GM23338 (cell line): ENCODE data around the gene MED16. TPM values are rescaled to one million over a fixed set of nuclear protein-coding genes. Genes with fewer than 3 reads are reported as not detected.

Experiments used
- ATAC-seq: fragments of 200-7000 bp; cut with Tn5 transposase; 3 replicates; pipeline ENCODE4 v1.9.1; 2020
- DNase-seq: peaks from one replicate; pipeline ENCODE4 v3.0.0-alpha.2; 2015; ENCODE audit warnings: low spot score
- H2AFZ ChIP-seq: fragments of 200-600 bp; sonication (generic); 2 replicates; pipeline ENCODE4 v1.8.0; 2016; ENCODE audit warnings: antibody characterized with exemption, mild to moderate bottlenecking, moderate library complexity
- H3F3A ChIP-seq: fragments of 200-600 bp; sonication (generic); replicated peaks from 2 replicates; pipeline ENCODE4 v1.8.0; 2017; ENCODE audit warnings: antibody characterized with exemption, mixed run types, low read depth
- H3K27ac ChIP-seq: fragments of 200-600 bp; sonication (generic); 2 replicates; pipeline ENCODE4 v1.6.1; 2016; ENCODE audit warnings: low read depth
- H3K27me3 ChIP-seq: fragments of 200-600 bp; sonication (generic); 2 replicates; pipeline ENCODE4 v1.8.0; 2016; ENCODE audit warnings: mild to moderate bottlenecking, mixed run types, moderate library complexity; ENCODE audit not compliant: insufficient read depth
- H3K36me3 ChIP-seq: fragments of 200-600 bp; sonication (generic); 2 replicates; pipeline ENCODE4 v1.8.0; 2016; ENCODE audit warnings: mild to moderate bottlenecking; ENCODE audit not compliant: insufficient read depth
- H3K4me1 ChIP-seq: fragments of 200-600 bp; sonication (generic); 2 replicates; pipeline ENCODE4 v1.8.0; 2016; ENCODE audit warnings: mild to moderate bottlenecking, moderate library complexity; ENCODE audit not compliant: insufficient read depth
- H3K4me2 ChIP-seq: fragments of 200-600 bp; sonication (generic); 2 replicates; pipeline ENCODE4 v1.7.1; 2017; ENCODE audit warnings: mixed run types
- H3K4me3 ChIP-seq: fragments of 200-600 bp; sonication (generic); 2 replicates; pipeline ENCODE4 v1.6.1; 2016; ENCODE audit warnings: mixed run types
- H3K79me2 ChIP-seq: fragments of 200-600 bp; sonication (generic); replicated peaks from 2 replicates; pipeline ENCODE4 v1.8.0; 2017; ENCODE audit warnings: mild to moderate bottlenecking; ENCODE audit not compliant: insufficient read depth
- H3K9me2 ChIP-seq: fragments of 200-600 bp; sonication (generic); 2 replicates; pipeline ENCODE4 v1.8.0; 2017; ENCODE audit not compliant: insufficient read depth
- H4K20me1 ChIP-seq: fragments of 200-600 bp; sonication (generic); replicated peaks from 2 replicates; pipeline ENCODE4 v1.8.0; 2017; ENCODE audit warnings: mild to moderate bottlenecking; ENCODE audit not compliant: insufficient read depth
- H3K27ac Mint-ChIP-seq: 2 replicates; pipeline ENCODE4 v1.8.0; 2020; ENCODE audit warnings: inconsistent platforms, mild to moderate bottlenecking, moderate library complexity, mixed read lengths
- H3K27me3 Mint-ChIP-seq: 3 replicates; pipeline ENCODE4 v1.8.0; 2022; ENCODE audit warnings: low read depth, mild to moderate bottlenecking, moderate library complexity, mixed read lengths, inconsistent platforms; ENCODE audit not compliant: insufficient read depth, poor library complexity
- H3K36me3 Mint-ChIP-seq: 3 replicates; pipeline ENCODE4 v1.8.0; 2021; ENCODE audit warnings: low read depth, mild to moderate bottlenecking, inconsistent platforms, moderate library complexity, mixed read lengths
- H3K4me1 Mint-ChIP-seq: 3 replicates; pipeline ENCODE4 v1.8.0; 2020; ENCODE audit warnings: mild to moderate bottlenecking, inconsistent platforms, mixed read lengths
- H3K4me3 Mint-ChIP-seq: 3 replicates; pipeline ENCODE4 v1.8.0; 2021; ENCODE audit warnings: moderate library complexity, mild to moderate bottlenecking, inconsistent platforms, mixed read lengths
- H3K9me3 Mint-ChIP-seq: 3 replicates; pipeline ENCODE4 v1.8.0; 2020; ENCODE audit warnings: moderate library complexity, mild to moderate bottlenecking, inconsistent platforms, mixed read lengths
- CREB1 ChIP-seq: fragments of 250-450 bp; sonication (Bioruptor Pico); IDR thresholded peaks from 2 replicates; pipeline ENCODE4 v1.5.0; 2020; ENCODE audit warnings: low read depth, mild to moderate bottlenecking, moderate library complexity
- CTCF ChIP-seq, 2 experiments: fragments of 200-600 bp in 1 of 2; sonication (generic) in 1 of 2; conservative IDR thresholded peaks; 2 replicates each; pipeline versions ENCODE4 v1.5.1 to v1.6.1; 2016 to 2017; ENCODE audit warnings: antibody characterized with exemption in 2 of 2, low read depth in 2 of 2, mild to moderate bottlenecking in 2 of 2, moderate library complexity in 1 of 2
- EZH2phosphoT487 ChIP-seq: fragments of 200-600 bp; sonication (generic); IDR thresholded peaks from one replicate; pipeline ENCODE4 v1.8.1; 2018; ENCODE audit warnings: antibody characterized with exemption; ENCODE audit not compliant: unreplicated experiment
- POLR2AphosphoS5 ChIP-seq: IDR thresholded peaks from 2 replicates; pipeline ENCODE4 v1.6.1; 2016; ENCODE audit warnings: antibody characterized with exemption, low read depth
- REST ChIP-seq: IDR thresholded peaks from one replicate; pipeline ENCODE4 v1.6.1; 2018; ENCODE audit warnings: antibody characterized with exemption; ENCODE audit not compliant: unreplicated experiment
- ZNF114 ChIP-seq: fragments of 250-450 bp; sonication (Bioruptor Pico); IDR thresholded peaks from 2 replicates; pipeline ENCODE4 v1.5.0; 2020; ENCODE audit warnings: mild to moderate bottlenecking, moderate library complexity
- polyA plus RNA-seq: library from polyadenylated mRNA; unstranded; fragments of >200 nt; fragmentation: Nextera tagmentation; extraction: Ambion mirVana; gene quantifications from 2 replicates; pipeline ENCODE4 v1.2.1, GENCODE V29; 2016
- total RNA-seq: library from RNA; depleted of rRNA; stranded (reverse); fragments of >200 nt; shearing (Covaris generic); gene quantifications from 2 replicates; pipeline ENCODE4 v1.2.3, GENCODE V29; 2014

The MED16 gene
- total and polyA plus RNA-seq, 2 experiments from 2014 or later, result 52.7 to 73.6 TPM

GRCh38 chr19:902093-902370 is 9.0 kb upstream of the MED16 start (continued):
- TF ChIP-seq CTCF (conservative IDR thresholded peaks at IDR 0.05; ENCODE audit: low read depth in 2 of 2) (no peak), POLR2AphosphoS5 (no peak), EZH2phosphoT487 (no peak)

GRCh38 chr19:901216-902092 is 8.5 kb upstream of the MED16 start:
- H4K20me1 ChIP-seq, result peaks cover 10% of the 10 kb centered on the region
- Mint-ChIP-seq H3K36me3 (peaks cover 18% of the 10 kb centered on the region), H3K4me1 (peaks cover 5% of the 10 kb centered on the region), H3K27me3 (peaks cover 5% of the 10 kb centered on the region), H3K9me3 (no peaks in the 10 kb centered on the region), H3K27ac (no peak overlapping the region), H3K4me3 (no peak overlapping the region)
- H3K27ac ChIP-seq, result no peak overlapping the region
- peaks cover 22% of the 10 kb centered on the region for H3K79me2 ChIP-seq
- DNase-seq, result no peak
- no peak overlapping the region for H3K4me3 ChIP-seq
- H2AFZ ChIP-seq, result no peak overlapping the region
- TF ChIP-seq ZNF114 (CRISPR knock-in tag), result no peak
- H3K4me1 ChIP-seq, result peaks cover 3% of the 10 kb centered on the region; the same call in 1 of the 2 replicates
- no peak overlapping the region for H3K4me2 ChIP-seq
- H3K36me3 ChIP-seq, result no peaks in the 10 kb centered on the region
- H3F3A ChIP-seq, result peaks cover 5% of the 10 kb centered on the region
- no peaks in the 10 kb centered on the region for H3K9me2 ChIP-seq
- H3K27me3 ChIP-seq, result no peaks in the 10 kb centered on the region
- no peak for ATAC-seq

- Histone ChIP-seq H3K27ac (no peak overlapping the region), H3K4me1 (peaks cover 3% of the 10 kb centered on the region; the same call in 1 of the 2 replicates), H3K27me3 (no peaks in the 10 kb centered on the region), H3K4me2 (no peak overlapping the region), H3K9me2 (no peaks in the 10 kb centered on the region), H3K36me3 (no peaks in the 10 kb centered on the region), H4K20me1 (peaks cover 10% of the 10 kb centered on the region), H2AFZ (no peak overlapping the region), H3F3A (peaks cover 6% of the 10 kb centered on the region), H3K4me3 (no peak overlapping the region), H3K79me2 (peaks cover 18% of the 10 kb centered on the region)
- Mint-ChIP-seq H3K9me3 (no peaks in the 10 kb centered on the region), H3K27ac (no peak overlapping the region), H3K4me1 (peaks cover 5% of the 10 kb centered on the region), H3K36me3 (peaks cover 18% of the 10 kb centered on the region), H3K27me3 (peaks cover 5% of the 10 kb centered on the region), H3K4me3 (no peak overlapping the region)
- TF ChIP-seq CREB1 (CRISPR knock-in tag) (no peak), EZH2phosphoT487 (no peak), REST (no peak)
- ATAC-seq (peak; percentile 66), DNase-seq (peak; percentile 77)
Measured at GRCh38 chr19:900302-901111, 7.5 kb upstream of the MED16 start.
